GM19452 (cell line): ENCODE data around the gene CNTNAP3.
"Not testable (repeated sequence)": the region's sequence is repeated elsewhere in the genome, so short reads cannot be mapped to it uniquely, and the experiment has no call there.

Experiments used
- ATAC-seq: cut with Tn5 transposase; IDR thresholded peaks from one replicate; pipeline ENCODE4 v1.9.1; 2021; ENCODE audit not compliant: unreplicated experiment

CNTNAP3 gene

GRCh38 chr9:39073537-39073936 is 214.4 kb downstream of the CNTNAP3 start:
- ATAC-seq = not testable (repeated sequence)

DNA sequence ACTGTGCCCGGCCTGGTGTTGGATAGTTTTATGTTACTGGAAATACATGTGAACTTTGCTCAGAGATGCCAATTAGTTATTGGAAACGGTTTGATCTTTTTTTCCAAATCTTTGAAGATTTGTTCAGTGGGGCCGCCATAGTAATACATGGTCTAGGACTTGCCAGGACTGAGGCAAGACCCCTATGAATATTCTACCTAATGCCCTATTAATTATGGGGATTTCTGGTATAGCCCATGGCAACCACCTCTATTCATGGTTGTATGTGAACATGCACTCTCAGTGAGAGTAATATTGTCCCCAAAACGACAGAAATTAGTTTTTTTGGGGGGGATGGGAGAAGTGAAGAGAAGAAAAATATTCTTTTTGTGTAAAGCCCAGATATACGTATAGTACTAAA is 220.3 kb downstream of the CNTNAP3 start:
- not testable (repeated sequence) for ATAC-seq

DNA sequence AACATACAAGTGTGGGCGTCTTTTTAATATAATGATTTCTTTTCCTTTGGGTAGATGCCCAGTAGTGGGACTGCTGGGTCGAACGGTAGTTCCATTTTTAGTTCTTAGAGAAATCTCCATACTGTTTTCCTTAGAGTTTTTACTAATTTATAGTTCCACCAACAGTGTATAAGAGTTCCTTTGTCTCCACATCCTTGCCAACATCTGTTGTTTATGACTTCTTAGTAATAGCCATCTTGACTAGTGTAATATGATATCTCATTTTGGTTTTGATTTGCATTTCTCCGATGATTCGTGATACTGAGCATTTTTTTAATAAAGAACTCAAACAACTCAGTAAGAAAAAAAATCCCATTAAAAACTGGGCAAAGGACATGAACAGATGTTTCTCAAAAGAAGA is 225.0 kb downstream of the CNTNAP3 start:
- ATAC-seq = not testable (repeated sequence)

DNA sequence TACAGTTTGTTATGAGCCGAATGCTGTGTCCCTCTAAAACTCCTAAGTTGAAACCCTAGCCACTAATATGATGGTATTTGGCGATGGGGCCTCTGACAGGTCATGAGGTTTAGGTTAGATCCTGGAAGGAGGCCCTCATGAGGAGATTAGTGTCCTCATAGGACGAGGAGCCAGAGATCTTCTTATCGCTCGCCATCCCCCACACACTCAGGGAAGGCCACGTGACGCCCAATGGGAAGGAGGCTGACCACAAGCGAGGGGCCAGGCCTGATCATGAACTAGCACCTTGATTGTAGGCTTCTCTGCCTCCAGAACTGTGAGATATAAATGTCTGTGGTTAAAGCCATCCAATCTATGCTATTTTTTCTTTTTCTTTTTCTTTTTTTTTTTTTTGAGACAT is 233.5 kb downstream of the CNTNAP3 start:
- ATAC-seq = not testable (repeated sequence)

- ATAC-seq = not testable (repeated sequence)
Observed at GRCh38 chr9:39046833-39047232, 241.1 kb downstream of the CNTNAP3 start.

GRCh38 chr9:39042352-39042803 is 245.6 kb downstream of the CNTNAP3 start:
- ATAC-seq = not testable (repeated sequence)

DNA sequence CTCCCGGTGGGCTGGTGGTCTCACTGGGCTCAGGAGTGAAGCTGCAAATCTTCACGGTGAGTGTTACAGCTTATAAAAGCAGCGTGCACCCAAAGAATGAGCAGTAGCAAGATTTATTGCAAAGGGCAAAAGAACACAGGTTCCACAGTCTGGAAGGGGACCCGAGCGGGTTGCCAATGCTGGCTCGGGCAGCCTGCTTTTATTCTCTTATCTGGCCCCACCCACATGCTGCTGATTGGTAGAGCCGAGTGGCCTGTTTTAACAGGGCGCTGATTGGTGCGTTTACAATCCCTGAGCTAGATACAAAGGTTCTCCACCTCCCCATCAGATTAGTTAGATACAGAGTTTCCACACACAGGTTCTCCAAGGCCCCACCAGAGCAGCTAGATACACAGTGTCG is 246.2 kb downstream of the CNTNAP3 start:
- ATAC-seq = not testable (repeated sequence)

GRCh38 chr9:39039148-39039547 is 248.8 kb downstream of the CNTNAP3 start:
- ATAC-seq = not testable (repeated sequence)

GRCh38 chr9:39038221-39038620 is 249.7 kb downstream of the CNTNAP3 start:
- ATAC-seq = not testable (repeated sequence)

DNA sequence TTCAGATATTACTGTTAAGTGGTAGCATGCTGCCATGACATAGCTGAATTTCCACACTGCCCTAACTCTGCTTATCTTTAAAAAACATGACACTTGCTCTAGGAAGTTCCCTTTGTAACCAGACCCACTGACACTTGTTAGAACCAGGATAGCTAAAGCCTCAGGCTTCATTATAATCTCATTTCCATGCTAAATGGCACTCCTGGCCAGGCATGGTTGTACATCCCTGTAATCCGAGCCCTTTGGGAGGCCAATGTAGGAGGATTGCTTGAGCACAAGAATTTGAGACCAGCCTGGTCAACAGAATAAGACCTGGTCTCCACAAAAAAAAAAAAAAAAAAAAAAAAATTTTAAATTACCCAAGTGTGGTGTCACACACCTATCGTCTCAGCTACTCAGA is 254.1 kb downstream of the CNTNAP3 start:
- ATAC-seq = not testable (repeated sequence)

DNA sequence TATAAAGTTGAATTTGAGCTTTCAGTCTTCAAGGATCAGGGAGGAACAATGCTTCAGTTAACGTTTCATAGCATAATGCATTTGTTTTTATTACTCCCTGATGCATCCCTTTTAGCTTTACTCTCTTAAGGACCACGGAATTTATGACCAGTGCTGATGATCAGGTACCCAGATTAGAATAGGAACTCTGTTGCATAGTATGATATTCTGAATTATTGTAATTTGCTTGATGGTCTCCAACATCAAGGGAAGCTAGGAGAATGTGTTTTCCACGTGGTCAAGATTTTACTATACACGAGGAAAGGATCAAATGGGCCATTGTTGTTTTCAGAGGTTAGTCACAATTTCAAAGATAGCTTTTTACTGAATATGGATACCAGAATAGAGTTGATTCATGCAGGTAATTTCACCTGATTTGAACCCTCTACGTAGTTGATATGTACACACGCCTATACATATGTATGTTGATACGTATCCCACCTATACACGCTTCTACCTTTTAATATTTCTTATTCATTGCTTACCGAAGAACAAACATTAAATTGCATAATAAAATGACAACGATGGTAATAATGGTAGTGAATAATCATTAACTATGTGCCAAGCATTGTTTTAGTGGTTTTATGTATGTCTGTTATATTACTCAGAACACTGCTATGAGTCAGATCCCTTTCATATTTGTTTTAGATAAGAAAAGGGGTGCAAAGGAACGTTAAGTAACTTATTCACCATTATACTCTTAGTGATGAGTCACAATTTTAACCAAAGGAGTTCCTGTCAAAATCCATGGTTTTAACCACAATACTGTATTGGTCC is 257.6 kb downstream of the CNTNAP3 start:
- ATAC-seq = peak; percentile 49

DNA sequence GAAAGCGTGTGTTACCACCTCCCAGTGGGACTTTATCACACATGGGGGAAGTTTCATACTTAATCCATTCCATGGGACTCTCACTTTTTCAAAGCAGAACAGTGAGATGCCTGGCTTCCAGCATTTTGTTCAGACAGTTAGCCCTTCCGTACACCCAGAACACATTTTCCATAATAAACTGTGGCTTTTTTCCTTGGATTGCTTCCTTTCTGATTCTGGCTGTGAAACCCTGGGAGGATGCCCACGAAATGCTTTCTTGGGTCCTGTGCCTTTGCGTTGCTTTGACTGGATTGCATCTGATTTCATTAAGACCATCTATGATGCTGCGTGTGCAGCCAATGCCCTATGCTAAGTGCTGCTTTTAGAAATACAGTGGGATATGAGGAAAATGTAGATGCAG is 259.1 kb downstream of the CNTNAP3 start:
- not testable (repeated sequence) for ATAC-seq

DNA sequence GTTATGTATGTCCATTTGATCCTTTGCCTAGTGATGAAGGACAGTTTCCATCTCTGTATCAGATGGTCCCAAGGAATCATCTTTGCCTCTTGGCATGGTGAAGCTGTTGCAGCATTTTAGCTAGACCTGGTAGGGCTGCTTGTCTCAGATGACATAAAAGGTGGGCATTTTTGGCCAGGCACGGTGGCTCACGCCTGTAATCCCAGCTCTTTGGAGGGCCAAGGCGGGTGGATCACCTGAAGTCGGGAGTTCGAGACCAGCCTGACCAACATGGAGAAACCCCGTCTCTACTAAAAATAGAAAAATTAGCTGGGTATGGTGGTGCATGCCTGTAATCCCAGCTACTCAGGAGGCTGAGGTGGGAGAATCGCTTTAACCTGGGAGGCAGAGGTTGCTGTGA is 259.8 kb downstream of the CNTNAP3 start:
- not testable (repeated sequence) for ATAC-seq

GRCh38 chr9:39025911-39026588 is 261.9 kb downstream of the CNTNAP3 start:
- not testable (repeated sequence) for ATAC-seq
